Measurements from ENCODE around the gene MED25.
"Not testable (repeated sequence)": the region's sequence is repeated elsewhere in the genome, so short reads cannot be mapped to it uniquely, and the experiment has no call there.

MED25 gene

GRCh38 chr19:49819452-49820115 lies 1.5 kb downstream of the MED25 start:
- not testable (repeated sequence) for DNase-seq

- DNase-seq, result no peak
These were observed 2.0 kb downstream of the MED25 start for GRCh38 chr19:49820125-49820524.

- DNase-seq, result no peak
These were observed 5.4 kb downstream of the MED25 start for GRCh38 chr19:49823472-49823871.

GRCh38 chr19:49824662-49825061 lies 6.6 kb downstream of the MED25 start:
- DNase-seq, result no peak

GRCh38 chr19:49827034-49827433 lies 8.9 kb downstream of the MED25 start:
- DNase-seq, result no peak

- DNase-seq, result no peak
These were observed 11.1 kb downstream of the MED25 start for GRCh38 chr19:49829200-49829599.

GRCh38 chr19:49829721-49830120 lies 11.6 kb downstream of the MED25 start:
- DNase-seq, result no peak

- DNase-seq, result no peak
These were observed 12.7 kb downstream of the MED25 start for GRCh38 chr19:49830766-49831165.

GRCh38 chr19:49831592-49831991 lies 13.5 kb downstream of the MED25 start:
- no peak for DNase-seq

GRCh38 chr19:49832556-49832955 lies 14.5 kb downstream of the MED25 start:
- DNase-seq, result no peak

- no peak for DNase-seq
These were observed 15.5 kb downstream of the MED25 start for GRCh38 chr19:49833599-49833998.

GRCh38 chr19:49835562-49835961 lies 17.5 kb downstream of the MED25 start:
- DNase-seq, result no peak

- no peak for DNase-seq
These were observed 18.3 kb downstream of the MED25 start for GRCh38 chr19:49836176-49837008.

- no peak for DNase-seq
These were observed 18.9 kb downstream of the MED25 start for GRCh38 chr19:49837009-49837310.

- no peak for DNase-seq
These were observed 19.3 kb downstream of the MED25 start for GRCh38 chr19:49837425-49837824.

GRCh38 chr19:49838885-49839588 lies 20.9 kb downstream of the MED25 start:
- no peak for DNase-seq

- no peak for DNase-seq
These were observed 21.6 kb downstream of the MED25 start for GRCh38 chr19:49839713-49840112.

- DNase-seq, result no peak
These were observed 22.2 kb downstream of the MED25 start for GRCh38 chr19:49840321-49840720.

- DNase-seq, result no peak
These were observed 22.7 kb downstream of the MED25 start for GRCh38 chr19:49840736-49841249.

GRCh38 chr19:49843265-49843664 lies 25.2 kb downstream of the MED25 start:
- no peak for DNase-seq

- no peak for DNase-seq
These were observed 26.3 kb downstream of the MED25 start for GRCh38 chr19:49844138-49845095.

- DNase-seq, result no peak
These were observed 27.3 kb downstream of the MED25 start for GRCh38 chr19:49845414-49845813.

GRCh38 chr19:49846408-49846807 lies 28.3 kb downstream of the MED25 start:
- DNase-seq, result no peak
